Endothelial cell of umbilical vein (primary cell): Measurements from ENCODE around the gene DLGAP1.

Experiments
- CTCF ChIP-seq, 2 donors: IDR thresholded peaks; 1 replicate in 1 of 2; 2 replicates in 1 of 2; pipeline ENCODE4 v1.5.1; 2011; ENCODE audit warnings: low read length in 2 of 2, mild to moderate bottlenecking in 2 of 2, moderate library complexity in 2 of 2, control low read depth in 1 of 2, inconsistent platforms in 1 of 2, low read depth in 1 of 2; ENCODE audit not compliant: insufficient read depth in 1 of 2; ENCODE audit errors: extremely low read depth in 1 of 2
- POLR2A ChIP-seq: IDR thresholded peaks from 2 replicates; pipeline ENCODE4 v1.6.1; 2012; ENCODE audit warnings: low read depth, mild to moderate bottlenecking, control low read depth, low read length

- TF ChIP-seq CTCF (IDR thresholded peaks at IDR 0.05; ENCODE audit: extremely low read depth in 1 of 2, insufficient read depth in 1 of 2, low read depth in 1 of 2, low read length in 2 of 2) (no peak), POLR2A (no peak)
These were observed 726.2 kb downstream of the DLGAP1 start for GRCh38 chr18:3728704-3729437.
